ENCODE measurements around the gene CA5A. TPM values are rescaled to one million over a fixed set of nuclear protein-coding genes. Genes with fewer than 3 reads are reported as not detected.
"Not testable (repeated sequence)": the region's sequence is repeated elsewhere in the genome, so short reads cannot be mapped to it uniquely, and the experiment has no call there.

The CA5A gene
- total RNA-seq, 1 donor from 2014 or later = not detected

GRCh38 chr16:87887931-87888330 is 48.4 kb downstream of the CA5A start:
- H3K27ac Mint-ChIP-seq (ENCODE audit: unreplicated experiment); H4K20me1 ChIP-seq (ENCODE audit: insufficient read depth, low read length); H3K9me3 Mint-ChIP-seq (ENCODE audit: unreplicated experiment); FAIRE-seq; H3K4me3 Mint-ChIP-seq (ENCODE audit: unreplicated experiment); H3K4me3 ChIP-seq (ENCODE audit: insufficient read depth, low read depth, low read length); H3K36me3 Mint-ChIP-seq (ENCODE audit: low read depth, unreplicated experiment); H3K4me2 ChIP-seq (ENCODE audit: low read length); H3K27ac ChIP-seq (ENCODE audit: low read depth, low read length); H3K4me1 Mint-ChIP-seq (ENCODE audit: low read depth, unreplicated experiment); DNase-seq (ENCODE audit: low read depth); H3K79me2 ChIP-seq (ENCODE audit: insufficient read depth, low read length); H3K4me1 ChIP-seq (ENCODE audit: insufficient read depth, low read length); H3K9me3 ChIP-seq (ENCODE audit: insufficient read depth, low read depth, low read length); H3K9ac ChIP-seq (ENCODE audit: low read length); H3K27me3 ChIP-seq (ENCODE audit: insufficient read depth, low read length); H3K36me3 ChIP-seq (ENCODE audit: insufficient read depth, low read length); H2AFZ ChIP-seq (ENCODE audit: low read depth, low read length): not testable (repeated sequence)
- H3K27me3 Mint-ChIP-seq (ENCODE audit: low read depth, unreplicated experiment) = peaks cover 12% of the 10 kb centered on the region

GRCh38 chr16:87885371-87885967 is 50.9 kb downstream of the CA5A start:
- H3K4me3 Mint-ChIP-seq (ENCODE audit: unreplicated experiment); H3K9me3 Mint-ChIP-seq (ENCODE audit: unreplicated experiment); H3K4me3 ChIP-seq (ENCODE audit: insufficient read depth, low read depth, low read length); H3K4me1 ChIP-seq (ENCODE audit: insufficient read depth, low read length); H3K79me2 ChIP-seq (ENCODE audit: insufficient read depth, low read length); H3K36me3 ChIP-seq (ENCODE audit: insufficient read depth, low read length); H3K4me1 Mint-ChIP-seq (ENCODE audit: low read depth, unreplicated experiment); H3K27ac ChIP-seq (ENCODE audit: low read depth, low read length); H2AFZ ChIP-seq (ENCODE audit: low read depth, low read length); H3K36me3 Mint-ChIP-seq (ENCODE audit: low read depth, unreplicated experiment); H3K9me3 ChIP-seq (ENCODE audit: insufficient read depth, low read depth, low read length); H3K27me3 ChIP-seq (ENCODE audit: insufficient read depth, low read length); H3K27ac Mint-ChIP-seq (ENCODE audit: unreplicated experiment); H3K9ac ChIP-seq (ENCODE audit: low read length); H3K4me2 ChIP-seq (ENCODE audit: low read length); FAIRE-seq; DNase-seq (ENCODE audit: low read depth); H4K20me1 ChIP-seq (ENCODE audit: insufficient read depth, low read length): not testable (repeated sequence)
- H3K27me3 Mint-ChIP-seq (ENCODE audit: low read depth, unreplicated experiment) = peaks cover 30% of the 10 kb centered on the region

- peaks cover 8% of the 10 kb centered on the region for H3K9me3 ChIP-seq (ENCODE audit: insufficient read depth, low read depth, low read length)
- H3K4me2 ChIP-seq (ENCODE audit: low read length) = no peak overlapping the region
- Mint-ChIP-seq H3K9me3 (ENCODE audit: unreplicated experiment) (no peaks in the 10 kb centered on the region), H3K36me3 (ENCODE audit: low read depth, unreplicated experiment) (no peaks in the 10 kb centered on the region), H3K27me3 (ENCODE audit: low read depth, unreplicated experiment) (peaks cover 40% of the 10 kb centered on the region), H3K27ac (ENCODE audit: unreplicated experiment) (no peak overlapping the region), H3K4me1 (ENCODE audit: low read depth, unreplicated experiment) (no peaks in the 10 kb centered on the region), H3K4me3 (ENCODE audit: unreplicated experiment) (no peak overlapping the region)
- H2AFZ ChIP-seq (ENCODE audit: low read depth, low read length) = no peak overlapping the region
- no peaks in the 10 kb centered on the region for H3K79me2 ChIP-seq (ENCODE audit: insufficient read depth, low read length)
- FAIRE-seq (no peak), DNase-seq (ENCODE audit: low read depth) (no peak)
- peaks cover 4% of the 10 kb centered on the region for H3K4me1 ChIP-seq (ENCODE audit: insufficient read depth, low read length)
- H3K4me3 ChIP-seq (ENCODE audit: insufficient read depth, low read depth, low read length) = no peak overlapping the region
- no peak overlapping the region for H3K9ac ChIP-seq (ENCODE audit: low read length)
- no peak for TF ChIP-seq CTCF (IDR thresholded peaks at IDR 0.05; ENCODE audit: insufficient read depth, low read depth, low read length)
- no peak for TF ChIP-seq EZH2 (IDR thresholded peaks at IDR 0.05; ENCODE audit: insufficient read depth, low read length)
- no peak overlapping the region for H3K27ac ChIP-seq (ENCODE audit: low read depth, low read length)
- peaks cover 11% of the 10 kb centered on the region for H3K27me3 ChIP-seq (ENCODE audit: insufficient read depth, low read length)
- no peaks in the 10 kb centered on the region for H3K36me3 ChIP-seq (ENCODE audit: insufficient read depth, low read length)
- H4K20me1 ChIP-seq (ENCODE audit: insufficient read depth, low read length) = no peaks in the 10 kb centered on the region
Measured at GRCh38 chr16:87882436-87883019, 53.8 kb downstream of the CA5A start.
